Lung (tissue), 12 donors: ENCODE measurements around the gene ACLY. TPM values are rescaled to one million over a fixed set of nuclear protein-coding genes. Genes with fewer than 3 reads are reported as not detected.

Experiments
- ATAC-seq: fragments of 200-7000 bp; cut with Tn5 transposase; one replicate; pipeline ENCODE4 v1.9.1; 2020; ENCODE audit warnings: moderate number of reproducible peaks; ENCODE audit not compliant: insufficient read depth, low FRiP score
- DNase-seq, 3 donors: peaks; one replicate each; pipeline ENCODE4 v3.0.0-alpha.2; 2013 to 2017
- H3K27ac ChIP-seq, 2 donors: one replicate each; pipeline ENCODE4 v1.5.1; 2013; ENCODE audit warnings: mild to moderate bottlenecking in 2 of 2, moderate library complexity in 2 of 2, control low read depth in 1 of 2, inconsistent platforms in 1 of 2, low read depth in 1 of 2, low read length in 1 of 2
- H3K27me3 ChIP-seq, 3 donors: one replicate each; pipeline ENCODE4 v1.5.1; 2013; ENCODE audit warnings: low read length in 2 of 3; ENCODE audit not compliant: control insufficient read depth in 3 of 3, insufficient read depth in 3 of 3
- H3K36me3 ChIP-seq, 4 donors: one replicate each; pipeline ENCODE4 v1.5.1; 2013; ENCODE audit warnings: low read length in 4 of 4, mild to moderate bottlenecking in 1 of 4, moderate library complexity in 1 of 4; ENCODE audit not compliant: control insufficient read depth in 4 of 4, insufficient read depth in 4 of 4
- H3K4me1 ChIP-seq, 5 donors: one replicate each; pipeline ENCODE4 v1.5.1; 2013; ENCODE audit warnings: low read length in 5 of 5, mild to moderate bottlenecking in 2 of 5, moderate library complexity in 1 of 5; ENCODE audit not compliant: control insufficient read depth in 5 of 5, insufficient read depth in 5 of 5
- H3K4me3 ChIP-seq: one replicate; pipeline ENCODE4 v1.5.1; 2013; ENCODE audit warnings: mild to moderate bottlenecking, control low read depth, moderate library complexity
- H3K9ac ChIP-seq, 2 donors: one replicate each; pipeline ENCODE4 v1.5.1; 2013; ENCODE audit warnings: low read length in 2 of 2, control low read depth in 1 of 2; ENCODE audit not compliant: insufficient read depth in 1 of 2
- H3K9me3 ChIP-seq, 4 donors: one replicate each; pipeline ENCODE4 v1.5.1; 2013; ENCODE audit warnings: low read length in 3 of 4, mild to moderate bottlenecking in 1 of 4, moderate library complexity in 1 of 4; ENCODE audit not compliant: control insufficient read depth in 4 of 4, insufficient read depth in 3 of 4
- WGBS, 2 donors: extraction: QIAGEN DNeasy Blood & Tissue Kit; methylation state at CpG; one replicate each; pipeline ENCODE4 v1.1.7; 2013; 5-methylcytosine and 5-hydroxymethylcytosine counted together
- polyA plus RNA-seq, 2 donors: library from polyadenylated mRNA; stranded (reverse); fragments of 200-250 nt; gene quantifications; one replicate each; pipeline ENCODE4 v1.2.1, GENCODE V29; 2013
- total RNA-seq, 2 donors: library from RNA; depleted of rRNA in 1 of 2; stranded (reverse); fragments of >200 nt in 1 of 2; gene quantifications; one replicate each; pipeline ENCODE4 v1.2.1, GENCODE V29; 2014 to 2021
- TF ChIP-seq, protein P1 (sequence below): IDR thresholded peaks from 2 replicates; pipeline ENCODE4 v1.5.1; 2012; ENCODE audit warnings: mild to moderate bottlenecking; ENCODE audit errors: control extremely low read depth, extremely low read depth
- donor health status: control.
- donor health status: control.
- donor health status: Bipolar disorder and iron deficiency.
- donor health status: healthy.
- donor health status: DM: yes; HTN: yes; CAD: no.

ACLY gene
- total and polyA plus RNA-seq, 4 donors = 27.5 to 158 (median 79.0) TPM

DNA sequence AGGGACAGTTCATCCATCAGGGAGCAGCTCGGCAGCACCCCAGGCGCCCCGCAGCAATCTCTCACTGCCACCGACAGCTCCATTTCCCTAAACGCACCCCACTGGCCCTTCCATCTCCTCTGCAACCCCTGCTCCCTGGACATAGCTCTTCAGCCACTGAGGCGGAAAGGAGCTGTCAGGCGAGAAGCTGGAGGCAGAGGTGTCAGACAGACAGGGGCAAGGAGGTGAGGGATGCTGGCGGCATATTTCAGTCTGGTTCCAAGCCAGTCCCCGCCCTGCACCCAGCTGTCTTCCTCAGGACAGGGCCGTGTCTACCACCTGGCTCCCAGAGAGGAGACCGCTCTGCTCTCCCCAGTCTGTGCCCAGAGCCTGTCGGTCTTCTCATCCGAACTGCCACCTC lies 9.7 kb downstream of the ACLY start:
- Histone ChIP-seq H3K9ac (no peak overlapping the region), H3K27me3 (no peaks in the 10 kb centered on the region), H3K27ac (no peak overlapping the region), H3K4me3 (no peak overlapping the region), H3K9me3 (no peaks in the 10 kb centered on the region), H3K4me1 (peaks cover 0 to 9% (median 0%) of the 10 kb centered on the region in 5 donors), H3K36me3 (peaks cover 20 to 78% (median 45%) of the 10 kb centered on the region in 4 donors)
- ATAC-seq (no peak), DNase-seq (no peak)
- TF ChIP-seq, protein P1, sequence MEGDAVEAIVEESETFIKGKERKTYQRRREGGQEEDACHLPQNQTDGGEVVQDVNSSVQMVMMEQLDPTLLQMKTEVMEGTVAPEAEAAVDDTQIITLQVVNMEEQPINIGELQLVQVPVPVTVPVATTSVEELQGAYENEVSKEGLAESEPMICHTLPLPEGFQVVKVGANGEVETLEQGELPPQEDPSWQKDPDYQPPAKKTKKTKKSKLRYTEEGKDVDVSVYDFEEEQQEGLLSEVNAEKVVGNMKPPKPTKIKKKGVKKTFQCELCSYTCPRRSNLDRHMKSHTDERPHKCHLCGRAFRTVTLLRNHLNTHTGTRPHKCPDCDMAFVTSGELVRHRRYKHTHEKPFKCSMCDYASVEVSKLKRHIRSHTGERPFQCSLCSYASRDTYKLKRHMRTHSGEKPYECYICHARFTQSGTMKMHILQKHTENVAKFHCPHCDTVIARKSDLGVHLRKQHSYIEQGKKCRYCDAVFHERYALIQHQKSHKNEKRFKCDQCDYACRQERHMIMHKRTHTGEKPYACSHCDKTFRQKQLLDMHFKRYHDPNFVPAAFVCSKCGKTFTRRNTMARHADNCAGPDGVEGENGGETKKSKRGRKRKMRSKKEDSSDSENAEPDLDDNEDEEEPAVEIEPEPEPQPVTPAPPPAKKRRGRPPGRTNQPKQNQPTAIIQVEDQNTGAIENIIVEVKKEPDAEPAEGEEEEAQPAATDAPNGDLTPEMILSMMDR = no peak
- 89 to 94% methylated on average over 13 of the region's 13 CpGs for WGBS, 2 donors

DNA sequence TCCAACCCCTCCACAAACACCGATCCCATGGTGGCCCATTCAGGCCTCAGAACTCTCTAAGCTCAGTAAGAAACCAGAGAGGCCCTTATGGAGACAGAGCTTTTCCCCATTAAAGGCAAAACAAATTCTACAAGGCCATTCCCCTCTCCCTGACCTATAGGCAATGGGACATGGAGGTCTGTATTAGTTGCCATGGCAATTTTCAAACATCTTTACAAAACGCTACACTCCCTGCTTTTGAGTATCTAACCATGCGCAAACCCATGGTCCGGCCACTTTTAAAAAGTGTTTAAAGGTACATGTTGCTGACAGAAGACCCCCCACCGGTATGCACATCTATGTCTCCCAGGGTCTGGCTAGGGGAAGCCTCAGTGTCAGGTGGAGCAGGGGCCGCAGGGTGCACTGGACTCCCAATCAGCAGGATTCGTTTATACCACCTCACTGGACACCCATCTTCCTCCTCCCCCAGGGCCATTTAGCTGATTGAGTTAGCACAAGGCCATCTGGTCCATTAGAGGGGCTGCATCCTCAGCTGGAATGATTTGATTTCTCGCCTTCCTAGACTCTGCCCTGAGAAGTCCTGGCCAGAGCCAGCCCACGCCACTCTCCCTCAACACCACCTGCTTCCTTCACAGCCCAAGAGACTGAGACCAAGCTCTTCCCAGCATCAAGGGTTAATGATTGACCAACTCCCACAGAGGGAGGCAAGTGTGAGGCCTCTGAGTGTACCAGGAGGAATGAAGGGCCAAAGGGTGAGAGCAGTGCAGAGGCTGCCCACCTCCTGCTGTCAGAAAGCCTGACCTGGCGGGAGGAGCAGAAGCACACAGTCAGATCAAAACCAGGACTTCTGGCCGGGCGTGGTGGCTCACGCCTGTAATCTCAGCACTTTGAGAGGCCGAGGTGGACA lies 10.9 kb downstream of the ACLY start:
- Histone ChIP-seq H3K9me3 (no peaks in the 10 kb centered on the region), H3K4me1 (peaks cover 0 to 7% (median 0%) of the 10 kb centered on the region in 5 donors), H3K27ac (no peak overlapping the region), H3K4me3 (no peak overlapping the region), H3K9ac (no peak overlapping the region), H3K27me3 (no peaks in the 10 kb centered on the region), H3K36me3 (peaks cover 24 to 74% (median 43%) of the 10 kb centered on the region in 4 donors)
- ATAC-seq (no peak), DNase-seq (no peak)
- 94 to 96% methylated on average over 14 of the region's 14 CpGs for WGBS, 2 donors
- TF ChIP-seq, protein P1 = no peak

- Histone ChIP-seq H3K27ac (no peak overlapping the region), H3K4me3 (no peak overlapping the region), H3K27me3 (no peaks in the 10 kb centered on the region), H3K9ac (no peak overlapping the region), H3K9me3 (no peaks in the 10 kb centered on the region), H3K4me1 (peaks cover 0 to 7% (median 0%) of the 10 kb centered on the region in 5 donors), H3K36me3 (peaks cover 23 to 73% (median 38%) of the 10 kb centered on the region in 4 donors)
- no peak for ATAC-seq
- 87 to 88% methylated on average over 8 of the region's 8 CpGs for WGBS, 2 donors
- DNase-seq = no peak
- TF ChIP-seq, protein P1 = no peak
Observed at GRCh38 chr17:41907185-41907556, 11.6 kb downstream of the ACLY start.
